ENCODE measurements around the gene TRIM33. TPM values are rescaled to one million over a fixed set of nuclear protein-coding genes. Genes with fewer than 3 reads are reported as not detected.
"Not testable (repeated sequence)": the region's sequence is repeated elsewhere in the genome, so short reads cannot be mapped to it uniquely, and the experiment has no call there.

TRIM33 gene
- total and polyA plus RNA-seq, 8 donors, result 8.6 to 19.1 (median 15.6) TPM

- Histone ChIP-seq H3K4me1 (no peaks in the 10 kb centered on the region), H3K27ac (no peak overlapping the region), H3K9me3 (no peaks in the 10 kb centered on the region), H3K36me3 (no peaks in the 10 kb centered on the region), H3K27me3 (no peaks in the 10 kb centered on the region), H3K4me3 (no peak overlapping the region)
- intact Hi-C loops (cut with DNase I), result no loop called here
- FAIRE-seq, result no peak
- no peak for ATAC-seq
- TF ChIP-seq CTCF (IDR thresholded peaks at IDR 0.05), result no peak
- no peak for DNase-seq
These were observed 133.6 kb downstream of the TRIM33 start for GRCh38 chr1:114377356-114377755.

GRCh38 chr1:114369930-114370329, 141.1 kb downstream of the TRIM33 start:
- no peaks in the 10 kb centered on the region for H3K4me1 ChIP-seq
- no peak for TF ChIP-seq CTCF (IDR thresholded peaks at IDR 0.05)
- no peak overlapping the region for H3K27ac ChIP-seq
- DNase-seq, result no peak
- H3K4me3 ChIP-seq, result no peak overlapping the region
- intact Hi-C loops (cut with DNase I), result no loop called here
- no peaks in the 10 kb centered on the region for H3K36me3 ChIP-seq
- no peaks in the 10 kb centered on the region for H3K9me3 ChIP-seq
- no peak for FAIRE-seq
- no peaks in the 10 kb centered on the region for H3K27me3 ChIP-seq
- 29% methylated on average over 1 of the region's 1 CpG for WGBS, 2 donors
- no peak for ATAC-seq

GRCh38 chr1:114369266-114369919, 141.6 kb downstream of the TRIM33 start:
- DNase-seq; H3K27ac ChIP-seq; FAIRE-seq; H3K36me3 ChIP-seq; H3K4me3 ChIP-seq; ATAC-seq; H3K4me1 ChIP-seq; H3K9me3 ChIP-seq; H3K27me3 ChIP-seq; intact Hi-C loops (cut with DNase I): not testable (repeated sequence)
- WGBS, 2 donors, result 54 to 59% methylated on average over 5 of the region's 5 CpGs

GRCh38 chr1:114368560-114369255, 142.3 kb downstream of the TRIM33 start:
- TF ChIP-seq CTCF (IDR thresholded peaks at IDR 0.05), result no peak
- DNase-seq (no peak), FAIRE-seq (no peak), ATAC-seq (no peak)
- WGBS, 2 donors, result 81 to 88% methylated on average over 15 of the region's 15 CpGs
- Histone ChIP-seq H3K4me3 (no peak overlapping the region), H3K9me3 (no peaks in the 10 kb centered on the region), H3K27me3 (no peaks in the 10 kb centered on the region), H3K36me3 (no peaks in the 10 kb centered on the region), H3K4me1 (no peaks in the 10 kb centered on the region), H3K27ac (no peak overlapping the region)
- intact Hi-C loops (cut with DNase I), result no loop called here

GRCh38 chr1:114367810-114368209, 143.2 kb downstream of the TRIM33 start:
- 68 to 73% methylated on average over 2 of the region's 2 CpGs for WGBS, 2 donors
- Histone ChIP-seq H3K27me3 (no peaks in the 10 kb centered on the region), H3K27ac (no peak overlapping the region), H3K4me1 (no peaks in the 10 kb centered on the region), H3K9me3 (no peaks in the 10 kb centered on the region), H3K4me3 (no peak overlapping the region), H3K36me3 (no peaks in the 10 kb centered on the region)
- TF ChIP-seq CTCF (IDR thresholded peaks at IDR 0.05), result no peak
- intact Hi-C loops (cut with DNase I), result no loop called here
- FAIRE-seq, result no peak
- no peak for ATAC-seq
- no peak for DNase-seq

GRCh38 chr1:114363230-114363629, 147.8 kb downstream of the TRIM33 start:
- H3K9me3 ChIP-seq; intact Hi-C loops (cut with DNase I); ATAC-seq; H3K36me3 ChIP-seq; DNase-seq; H3K27ac ChIP-seq; H3K27me3 ChIP-seq; H3K4me1 ChIP-seq; H3K4me3 ChIP-seq; FAIRE-seq: not testable (repeated sequence)
- 64 to 78% methylated on average over 2 of the region's 2 CpGs for WGBS, 2 donors
